Measurements from ENCODE around the gene UBE2H. TPM values are rescaled to one million over a fixed set of nuclear protein-coding genes. Genes with fewer than 3 reads are reported as not detected.

Gene UBE2H
- total RNA-seq, 4 donors from 2014 or later = 57.2 to 92.6 (median 85.7) TPM

GRCh38 chr7:129786825-129787563 lies 165.8 kb downstream of the UBE2H start:
- no peak for TF ChIP-seq CTCF (IDR thresholded peaks at IDR 0.05)
- DNase-seq (ENCODE audit: low spot score) (no peak), ATAC-seq (ENCODE audit: low FRiP score) (no peak)

- DNase-seq (ENCODE audit: low spot score) = no peak
- TF ChIP-seq CTCF (IDR thresholded peaks at IDR 0.05) = no peak
- ATAC-seq (ENCODE audit: low FRiP score) = no peak
These were observed 166.9 kb downstream of the UBE2H start for GRCh38 chr7:129785685-129786514.

GRCh38 chr7:129784783-129785684 lies 167.7 kb downstream of the UBE2H start:
- no peak for ATAC-seq (ENCODE audit: low FRiP score)
- no peak for TF ChIP-seq CTCF (IDR thresholded peaks at IDR 0.05)

GRCh38 chr7:129784437-129784782 lies 168.3 kb downstream of the UBE2H start:
- no peak for TF ChIP-seq CTCF (IDR thresholded peaks at IDR 0.05)
- DNase-seq (ENCODE audit: low spot score) (no peak), ATAC-seq (ENCODE audit: low FRiP score) (no peak)

More at GRCh38 chr7:129784783-129785684, 167.7 kb downstream of the UBE2H start:
- DNase-seq (ENCODE audit: low spot score) = no peak

GRCh38 chr7:129783584-129783919 lies 169.2 kb downstream of the UBE2H start:
- DNase-seq (ENCODE audit: low spot score) (no peak), ATAC-seq (ENCODE audit: low FRiP score) (no peak)
- TF ChIP-seq CTCF (IDR thresholded peaks at IDR 0.05) = no peak

GRCh38 chr7:129782818-129783583 lies 169.8 kb downstream of the UBE2H start:
- DNase-seq (ENCODE audit: low spot score) = no peak
- no peak for TF ChIP-seq CTCF (IDR thresholded peaks at IDR 0.05)
- ATAC-seq (ENCODE audit: low FRiP score) = no peak

Data from omental fat pad (tissue), 4 donors.